Hematopoietic multipotent progenitor cell treated with erythropoietin and hydrocortisone succinate and interleukin-3 and kit ligand, for 6 days (in vitro differentiated cells): ENCODE results near the gene M1AP.

Experiments
- DNase-seq: peaks from one replicate; pipeline ENCODE4 v3.0.0-alpha.2; 2015

M1AP gene

GRCh38 chr2:74648009-74648443, at the start of gene M1AP:
M1AP (minus strand) TSS chr2:74648330; CDS start chr2:74640275, 8,055 bp downstream.
- peak; percentile 10 for DNase-seq

- no peak for DNase-seq
These were observed 48.7 kb upstream of the M1AP start for GRCh38 chr2:74696829-74697228.

GRCh38 chr2:74695663-74696062, 47.5 kb upstream of the M1AP start:
- DNase-seq = no peak

DNA sequence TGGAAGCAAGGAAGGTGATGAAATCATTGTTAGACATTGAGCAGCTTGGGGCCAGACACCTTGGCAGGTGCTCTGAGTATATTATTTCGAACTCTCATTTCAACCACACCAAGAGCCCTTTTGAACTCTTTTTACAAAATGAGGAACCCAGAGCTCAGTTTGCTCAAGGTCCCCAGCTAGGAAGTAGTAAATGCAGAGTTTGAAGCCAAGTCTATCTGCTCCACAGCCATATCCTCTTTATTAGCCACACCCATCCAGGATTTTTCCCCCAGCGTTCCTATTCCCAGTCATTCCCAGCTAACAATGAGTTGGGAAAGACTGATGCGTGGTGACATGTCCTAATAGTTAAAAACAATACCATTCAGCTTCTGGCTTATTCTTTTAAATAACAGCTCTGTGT, 46.2 kb upstream of the M1AP start:
- DNase-seq = peak; percentile 25

GRCh38 chr2:74693668-74694067, 45.5 kb upstream of the M1AP start:
- no peak for DNase-seq

DNA sequence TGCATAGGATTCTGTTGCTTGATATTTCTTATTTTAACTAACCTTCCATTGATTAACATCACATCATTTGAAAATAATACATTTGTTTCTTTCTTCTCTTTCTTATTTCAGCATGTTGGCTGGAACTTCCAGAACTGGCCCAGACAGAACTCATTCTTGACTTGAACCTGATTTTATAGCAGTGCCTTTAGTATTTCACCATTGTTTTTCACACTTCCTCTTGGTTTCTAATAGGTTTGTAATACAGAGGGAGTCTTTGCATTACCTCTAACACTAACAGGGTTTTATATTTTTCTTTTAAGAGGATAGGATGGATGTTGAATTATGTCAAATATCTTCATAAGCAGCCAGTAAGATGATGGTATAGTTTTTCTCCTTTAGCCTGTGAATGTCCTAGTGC, 45.1 kb upstream of the M1AP start:
- no peak for DNase-seq

DNA sequence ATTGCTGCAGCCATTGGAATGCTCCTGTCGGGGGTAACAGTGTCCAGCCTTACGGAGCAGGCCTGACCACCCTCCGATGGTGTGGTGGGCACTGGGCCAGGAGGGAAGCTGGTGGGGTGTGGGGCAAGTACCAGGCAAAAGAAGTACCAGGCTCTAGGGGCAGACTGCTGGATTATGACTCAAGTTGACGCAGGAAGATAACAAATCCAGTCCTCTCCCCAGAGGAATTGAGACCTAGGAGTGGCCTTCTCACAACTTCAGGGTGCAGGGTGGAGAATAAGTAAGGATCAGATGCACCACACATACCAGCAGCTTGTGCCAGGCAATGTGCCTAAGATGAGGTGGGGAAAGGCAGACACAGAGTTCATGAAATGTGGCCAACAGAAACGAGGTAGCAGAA, 43.8 kb upstream of the M1AP start:
- DNase-seq = no peak

DNA sequence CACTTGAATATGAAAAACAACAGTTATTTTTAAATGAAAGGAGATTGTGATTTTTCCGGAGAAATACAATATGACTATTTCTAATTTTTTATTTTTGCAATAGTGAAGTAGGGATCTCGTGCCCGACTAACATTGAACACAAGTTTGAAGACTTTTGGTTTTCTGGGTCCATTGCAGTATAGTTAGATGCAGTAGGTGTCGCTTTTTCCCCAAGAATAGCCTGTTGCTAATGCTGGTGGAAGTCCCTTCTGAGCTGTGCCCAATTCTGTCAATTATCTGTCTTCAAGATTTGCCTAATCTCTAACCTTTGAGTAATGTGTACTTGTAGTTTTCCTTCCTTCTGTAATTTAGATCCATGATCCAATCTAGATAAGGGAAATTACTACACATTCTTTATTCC, 42.4 kb upstream of the M1AP start:
- DNase-seq = peak; percentile 83

DNA sequence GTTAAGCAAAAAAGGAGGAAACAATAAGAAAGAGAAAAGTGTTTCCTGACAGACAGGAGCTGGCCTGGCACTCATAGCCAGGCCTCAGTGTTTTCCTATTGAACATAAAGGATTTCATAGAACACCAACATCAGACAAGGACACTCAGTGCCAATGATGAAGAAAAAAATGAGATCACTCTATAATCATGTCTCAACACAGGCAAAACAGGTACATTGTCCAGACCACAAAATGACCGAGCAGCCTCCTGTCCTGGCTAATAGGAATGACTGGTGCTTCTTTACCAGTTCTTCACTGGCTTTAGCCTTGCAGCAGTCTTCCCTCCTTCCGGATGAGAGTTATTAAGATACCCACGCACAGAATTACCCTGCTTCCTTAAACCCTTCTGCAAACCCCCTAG, 41.5 kb upstream of the M1AP start:
- DNase-seq = no peak

DNA sequence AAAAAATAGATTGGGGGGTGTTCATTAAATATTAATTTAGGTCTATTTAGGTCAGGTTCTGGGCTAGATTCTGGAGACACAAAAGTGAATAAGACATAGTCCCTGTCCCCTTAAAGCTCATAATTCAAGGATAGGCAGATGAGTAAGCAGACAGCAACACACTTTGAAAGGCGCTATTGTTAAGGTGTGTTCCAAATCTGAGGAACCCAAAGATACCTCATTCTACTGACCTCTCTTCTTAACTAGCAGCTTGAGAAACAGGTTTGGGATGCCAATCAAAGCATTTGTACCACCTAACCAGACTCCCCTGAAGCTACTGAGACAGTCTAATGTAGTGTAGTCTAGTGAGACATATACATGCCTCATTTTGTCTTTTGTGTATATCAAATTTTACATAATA, 40.8 kb upstream of the M1AP start:
- DNase-seq = no peak

DNA sequence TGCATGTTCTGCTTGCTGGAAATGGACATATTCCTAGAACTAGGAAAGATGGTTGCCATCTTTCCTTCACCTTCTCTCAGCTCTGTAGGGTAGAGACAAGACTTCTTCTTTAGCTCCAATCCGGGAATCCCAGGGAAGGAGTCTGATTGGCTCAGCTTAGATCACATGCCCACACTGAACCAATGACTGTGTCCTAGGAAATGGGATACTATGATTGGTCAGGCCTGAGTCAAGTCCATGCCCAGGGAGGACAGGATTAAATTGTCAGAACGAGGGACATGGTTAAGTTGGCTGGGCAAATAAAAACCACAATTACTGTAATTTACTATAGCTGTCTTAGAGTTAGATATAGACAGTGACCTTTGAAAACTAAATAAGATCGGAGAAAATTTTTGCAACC, 37.3 kb upstream of the M1AP start:
- DNase-seq = no peak

DNA sequence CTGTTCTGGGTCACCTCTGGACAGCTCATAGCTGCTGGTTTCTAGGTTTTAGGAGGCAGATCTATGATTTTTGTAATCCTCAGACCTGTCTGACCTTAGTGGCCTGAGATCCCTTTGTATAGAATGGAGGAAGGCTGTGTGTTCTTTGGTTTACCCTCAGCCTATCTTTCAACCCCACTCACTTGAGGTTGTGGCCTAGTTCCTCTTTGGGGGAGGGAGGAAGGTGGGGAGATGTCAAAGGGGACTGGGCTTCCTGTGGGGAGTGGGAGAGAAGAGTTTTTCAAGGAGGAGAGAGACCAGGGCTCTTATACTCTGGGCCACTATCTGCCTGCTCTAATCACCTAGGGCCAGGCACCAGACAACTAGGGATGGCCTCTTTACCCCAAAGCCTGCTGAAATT, 34.4 kb upstream of the M1AP start:
- peak; percentile 8 for DNase-seq

- DNase-seq = no peak
These were observed 31.5 kb upstream of the M1AP start for GRCh38 chr2:74679615-74680014.

- DNase-seq = no peak
These were observed 28.2 kb upstream of the M1AP start for GRCh38 chr2:74676331-74676730.

DNA sequence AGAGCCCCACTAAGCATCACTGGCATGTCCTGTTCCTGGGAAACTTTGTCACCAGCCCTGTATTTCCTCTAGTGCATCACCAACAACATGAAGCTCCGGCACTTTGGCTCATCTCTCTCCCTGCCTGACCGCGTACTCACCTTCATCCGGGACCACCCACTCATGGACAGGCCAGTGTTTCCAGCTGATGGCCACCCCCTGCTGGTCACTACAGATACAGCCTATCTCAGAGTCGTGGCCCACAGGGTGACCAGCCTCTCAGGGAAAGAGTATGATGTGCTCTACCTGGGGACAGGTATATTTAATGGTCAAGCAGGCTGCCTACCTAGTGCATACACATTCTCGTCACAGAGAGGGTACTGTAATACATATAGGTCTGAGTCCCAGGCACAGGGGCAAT, 27.0 kb upstream of the M1AP start:
- DNase-seq = no peak

GRCh38 chr2:74673826-74674528, 25.8 kb upstream of the M1AP start:
- DNase-seq = no peak

DNA sequence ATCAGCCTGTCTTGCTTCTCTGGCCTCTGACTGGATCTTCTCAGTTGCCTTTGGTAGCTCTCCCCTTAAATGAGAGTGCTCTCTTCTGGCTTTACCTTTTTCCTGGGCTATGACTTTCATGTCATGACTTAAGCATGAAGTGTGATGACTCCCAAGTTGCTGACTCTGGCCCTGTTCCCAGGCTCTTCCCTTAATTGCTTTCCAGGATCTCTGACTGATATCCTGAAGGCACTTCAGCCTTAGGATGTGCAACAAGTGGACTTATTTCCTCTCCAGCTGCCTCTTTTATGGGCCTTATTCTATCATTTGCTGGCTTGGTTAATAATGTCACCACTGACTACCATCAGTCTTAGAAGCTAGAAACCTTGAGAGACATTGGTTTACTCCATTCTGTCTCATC, 23.3 kb upstream of the M1AP start:
- no peak for DNase-seq

DNA sequence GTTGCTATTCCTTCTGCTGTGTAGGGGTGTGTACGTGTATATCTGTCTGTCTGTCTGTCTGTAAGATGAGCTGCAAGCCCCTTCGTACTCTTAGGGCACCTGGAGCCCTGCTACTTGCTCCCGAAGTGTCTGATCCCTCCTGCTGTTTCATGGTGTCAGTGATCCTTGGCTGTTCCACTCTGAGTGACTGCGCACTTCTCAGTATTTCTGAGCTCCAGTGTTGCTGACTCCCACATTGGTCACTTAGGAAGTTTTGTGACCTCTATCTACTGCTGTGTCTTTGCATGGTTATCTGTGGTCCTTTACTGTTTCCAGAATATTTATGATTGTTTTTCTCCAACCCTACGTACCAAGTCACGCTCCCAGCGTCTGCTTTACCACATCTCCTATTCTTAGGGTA, 22.1 kb upstream of the M1AP start:
- no peak for DNase-seq

- no peak for DNase-seq
These were observed 20.0 kb upstream of the M1AP start for GRCh38 chr2:74668087-74668486.

DNA sequence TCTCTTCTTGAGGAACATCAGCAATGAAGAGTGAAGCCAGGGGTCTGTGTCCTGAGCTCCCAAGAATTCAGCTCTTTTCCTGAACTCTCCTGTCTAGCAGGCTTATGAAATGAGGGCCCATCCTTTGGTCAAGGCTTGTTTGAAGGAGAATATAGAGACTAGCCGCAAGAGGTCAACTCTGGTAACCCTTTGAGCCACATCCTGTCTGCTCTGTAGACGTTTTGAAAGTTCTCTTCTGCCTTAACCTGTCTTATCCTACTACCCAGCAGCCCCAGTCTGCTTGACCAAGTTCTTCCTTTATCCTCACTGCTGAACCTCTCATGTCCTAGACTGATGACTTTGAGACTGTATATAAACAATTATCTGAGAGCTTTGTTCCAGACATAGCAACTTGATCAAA, 11.3 kb upstream of the M1AP start:
- DNase-seq = no peak

DNA sequence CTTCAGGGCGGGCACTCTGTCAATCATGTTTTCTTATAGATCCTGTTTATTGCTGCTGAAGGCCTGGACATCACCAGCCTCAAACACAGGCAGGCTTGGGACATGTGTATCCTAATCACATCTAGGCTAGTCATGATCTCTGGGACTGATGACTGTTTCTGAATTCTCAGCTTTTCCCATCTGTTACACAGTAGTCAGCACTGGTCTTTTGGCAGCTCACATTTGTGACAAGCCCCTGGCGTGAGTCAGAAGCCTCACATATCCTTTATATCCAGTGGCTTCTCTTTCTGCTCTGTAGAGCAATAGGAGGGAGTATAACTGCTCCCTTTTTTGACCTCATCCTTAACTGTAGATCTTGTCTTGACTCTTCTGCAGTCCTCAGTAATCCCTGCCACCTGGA, 10.4 kb upstream of the M1AP start:
- no peak for DNase-seq

GRCh38 chr2:74655579-74655978, 7.4 kb upstream of the M1AP start:
- DNase-seq = no peak

GRCh38 chr2:74653985-74654882, 6.1 kb upstream of the M1AP start, which contains the start of gene SEMA4F:
SEMA4F (plus strand) TSS chr2:74654247; CDS start chr2:74654377, 130 bp downstream.
- DNase-seq = peak; percentile 98

GRCh38 chr2:74653589-74653984, 5.5 kb upstream of the M1AP start:
- DNase-seq = no peak
